Measurements from ENCODE around the gene CLIP1.

CLIP1 gene

DNA sequence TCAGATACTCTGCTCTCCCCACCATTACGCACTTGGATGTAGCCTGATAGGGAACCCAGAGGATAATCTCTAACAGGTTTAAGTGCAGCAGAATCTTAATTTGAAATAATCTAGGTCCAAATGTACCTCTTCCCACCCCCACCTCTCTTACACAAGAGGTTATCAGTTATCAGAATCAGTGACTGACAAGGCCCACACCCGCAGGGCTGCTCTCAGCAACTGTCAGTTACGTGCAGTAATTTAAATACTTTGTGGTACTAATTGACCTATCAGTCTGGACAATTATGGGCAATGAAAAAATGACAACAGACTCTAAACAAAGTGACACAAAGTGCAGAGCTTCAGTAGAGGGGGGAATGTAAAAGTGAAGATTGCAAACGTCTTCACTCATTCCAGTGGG, 74.0 kb downstream of the CLIP1 start:
- DNase-seq (ENCODE audit: low spot score in 2 of 2) (no peak), ATAC-seq (ENCODE audit: low read depth) (no peak)
- no peak overlapping the region for H3K27ac Mint-ChIP-seq
- peaks cover 14% of the 10 kb centered on the region for H3K36me3 Mint-ChIP-seq
- no peak overlapping the region for H3K4me3 Mint-ChIP-seq
- no peaks in the 10 kb centered on the region for H3K9me3 Mint-ChIP-seq
- no peaks in the 10 kb centered on the region for H3K27me3 Mint-ChIP-seq
- H3K4me1 Mint-ChIP-seq, result no peaks in the 10 kb centered on the region

GRCh38 chr12:122346054-122346453, 76.4 kb downstream of the CLIP1 start:
- DNase-seq (ENCODE audit: low spot score in 2 of 2), result no peak

GRCh38 chr12:122345042-122345441, 77.4 kb downstream of the CLIP1 start:
- no peak overlapping the region for H3K27ac Mint-ChIP-seq
- H3K9me3 Mint-ChIP-seq, result no peaks in the 10 kb centered on the region
- no peak overlapping the region for H3K4me3 Mint-ChIP-seq
- ATAC-seq (ENCODE audit: low read depth) (no peak), DNase-seq (ENCODE audit: low spot score in 2 of 2) (no peak)
- H3K36me3 Mint-ChIP-seq, result peaks cover 13% of the 10 kb centered on the region
- H3K27me3 Mint-ChIP-seq, result no peaks in the 10 kb centered on the region
- H3K4me1 Mint-ChIP-seq, result no peaks in the 10 kb centered on the region

More at GRCh38 chr12:122346054-122346453, 76.4 kb downstream of the CLIP1 start:
- Mint-ChIP-seq H3K36me3 (peaks cover 10% of the 10 kb centered on the region), H3K27me3 (no peaks in the 10 kb centered on the region), H3K9me3 (no peaks in the 10 kb centered on the region), H3K4me3 (no peak overlapping the region), H3K27ac (no peak overlapping the region), H3K4me1 (no peaks in the 10 kb centered on the region)
- no peak for ATAC-seq (ENCODE audit: low read depth)

DNA sequence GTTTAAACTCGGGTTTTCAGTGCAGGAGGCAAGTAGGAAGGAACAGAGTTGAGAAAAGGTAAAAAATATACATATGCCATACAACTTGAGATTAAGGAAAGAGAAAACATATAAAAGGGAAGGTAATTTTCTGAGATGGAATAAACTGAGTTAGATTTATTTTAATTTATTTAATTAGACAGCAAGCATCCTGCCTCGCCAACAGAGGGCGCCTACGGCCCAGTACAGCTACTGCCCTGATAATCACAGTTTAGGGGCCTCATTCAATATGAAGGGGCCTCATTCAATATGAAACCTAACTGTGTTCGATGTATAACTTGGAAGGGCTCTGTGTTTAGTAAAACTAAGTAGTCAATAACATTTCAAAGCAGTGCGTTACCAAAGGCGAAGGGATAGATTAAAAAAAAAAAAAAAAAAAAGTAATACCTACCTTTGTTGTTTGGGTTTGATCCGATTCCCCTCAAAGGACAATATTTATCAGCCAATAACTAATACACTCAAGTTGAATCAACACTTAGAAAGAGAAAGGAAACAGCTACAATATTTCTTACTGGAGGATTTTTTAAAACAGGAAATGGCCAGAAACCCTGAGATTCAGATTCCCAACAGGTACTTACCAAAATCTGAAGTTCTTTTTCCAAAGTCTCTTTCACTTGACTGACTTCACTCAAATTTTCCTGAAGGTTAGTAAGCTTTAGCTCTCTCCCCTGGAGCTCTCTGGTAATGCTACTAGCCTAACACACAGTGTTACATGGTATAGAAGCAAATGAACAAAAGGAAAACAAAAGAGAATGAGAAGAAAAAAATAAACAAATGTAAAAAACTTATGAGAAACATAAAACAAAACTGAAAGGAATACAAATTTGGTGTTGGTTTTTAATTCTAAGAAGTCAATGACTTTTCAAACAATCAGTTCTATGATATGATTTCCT, 86.2 kb downstream of the CLIP1 start:
- H3K27me3 Mint-ChIP-seq, result no peaks in the 10 kb centered on the region
- H3K36me3 Mint-ChIP-seq, result peaks cover 21% of the 10 kb centered on the region
- H3K9me3 Mint-ChIP-seq, result no peaks in the 10 kb centered on the region
- peak overlapping the region; percentile 25 for H3K27ac Mint-ChIP-seq
- no peak overlapping the region for H3K4me3 Mint-ChIP-seq
- DNase-seq (ENCODE audit: low spot score in 2 of 2) (peak; percentile 4 to 28), ATAC-seq (ENCODE audit: low read depth) (no peak)
- H3K4me1 Mint-ChIP-seq, result no peaks in the 10 kb centered on the region

DNA sequence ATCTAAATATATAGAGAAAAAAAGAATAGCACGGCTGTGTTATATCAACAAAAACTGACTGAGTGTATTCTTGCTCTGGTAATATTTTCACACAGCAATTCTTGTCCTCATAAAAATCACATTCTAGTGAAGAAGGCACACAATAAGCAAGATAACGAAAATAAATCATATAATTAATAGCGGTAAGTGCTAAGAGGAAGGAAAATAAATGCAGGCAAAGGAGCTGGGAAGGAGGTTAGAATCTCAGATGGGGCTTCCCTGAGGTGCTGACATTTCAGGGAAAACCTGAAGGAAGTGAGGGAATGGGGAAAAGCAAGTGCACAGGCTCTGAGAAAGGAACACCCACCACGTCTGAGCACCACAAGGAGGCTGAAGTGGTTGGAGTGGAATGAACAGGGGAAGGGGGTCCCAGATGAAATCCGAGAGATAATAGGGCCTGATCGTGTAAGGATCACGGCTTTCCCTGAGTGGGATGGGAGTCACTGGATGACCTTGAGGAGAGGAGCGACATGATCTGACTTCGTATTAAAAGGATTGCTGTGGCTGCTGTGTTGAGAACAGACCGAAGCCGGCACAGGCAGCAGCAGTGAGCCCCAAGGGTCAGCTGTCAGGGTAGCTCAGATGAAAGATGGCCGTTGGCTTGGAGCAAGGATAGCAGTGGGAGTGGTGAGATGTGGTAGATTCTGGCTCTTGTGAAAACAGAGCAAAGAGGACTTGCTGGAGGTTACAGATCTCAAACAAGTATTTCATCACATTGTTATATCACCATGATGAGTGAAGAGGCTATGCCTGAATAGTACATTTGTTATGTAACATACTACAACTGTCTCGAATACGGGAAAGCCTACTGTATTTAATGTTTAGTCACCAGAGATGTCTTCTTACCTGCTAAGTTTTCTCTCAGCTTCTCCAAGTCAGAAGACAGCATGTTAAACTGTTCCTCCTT, 89.1 kb downstream of the CLIP1 start:
- H3K9me3 Mint-ChIP-seq, result no peaks in the 10 kb centered on the region
- H3K4me3 Mint-ChIP-seq, result no peak overlapping the region
- no peaks in the 10 kb centered on the region for H3K4me1 Mint-ChIP-seq
- no peaks in the 10 kb centered on the region for H3K27me3 Mint-ChIP-seq
- DNase-seq (ENCODE audit: low spot score in 2 of 2), result no peak
- no peak overlapping the region for H3K27ac Mint-ChIP-seq
- ATAC-seq (ENCODE audit: low read depth), result no peak
- H3K36me3 Mint-ChIP-seq, result peaks cover 19% of the 10 kb centered on the region

GRCh38 chr12:122327494-122328385, 94.7 kb downstream of the CLIP1 start:
- H3K36me3 Mint-ChIP-seq, result peaks cover 20% of the 10 kb centered on the region
- ATAC-seq (ENCODE audit: low read depth) (no peak), DNase-seq (ENCODE audit: low spot score in 2 of 2) (no peak)
- H3K4me3 Mint-ChIP-seq, result no peak overlapping the region
- no peaks in the 10 kb centered on the region for H3K9me3 Mint-ChIP-seq
- H3K27me3 Mint-ChIP-seq, result no peaks in the 10 kb centered on the region
- H3K4me1 Mint-ChIP-seq, result peaks cover 2% of the 10 kb centered on the region
- peak overlapping the region; percentile 29 for H3K27ac Mint-ChIP-seq

DNA sequence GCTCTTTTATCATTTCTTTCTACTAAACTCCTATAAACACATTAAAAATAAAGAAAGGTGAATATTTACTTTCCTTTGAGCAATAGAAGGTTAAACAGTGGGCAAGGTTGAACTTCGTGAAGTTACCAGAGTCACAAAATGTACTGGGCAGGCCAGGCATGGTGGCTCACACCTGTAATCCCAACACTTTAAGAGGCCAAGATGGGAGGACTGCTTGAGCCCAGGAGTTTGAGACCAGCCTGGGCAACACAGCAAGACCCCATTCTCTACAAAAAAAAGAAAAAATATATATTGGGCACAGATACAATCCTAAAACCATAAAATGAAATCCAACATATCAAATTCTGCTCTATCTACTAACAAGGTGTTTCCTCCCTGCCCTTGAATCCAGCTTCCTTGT, 95.5 kb downstream of the CLIP1 start:
- Mint-ChIP-seq H3K36me3 (peaks cover 26% of the 10 kb centered on the region), H3K9me3 (no peaks in the 10 kb centered on the region), H3K4me3 (no peak overlapping the region), H3K4me1 (peaks cover 2% of the 10 kb centered on the region), H3K27me3 (no peaks in the 10 kb centered on the region), H3K27ac (no peak overlapping the region)
- DNase-seq (ENCODE audit: low spot score in 2 of 2) (no peak), ATAC-seq (ENCODE audit: low read depth) (no peak)

DNA sequence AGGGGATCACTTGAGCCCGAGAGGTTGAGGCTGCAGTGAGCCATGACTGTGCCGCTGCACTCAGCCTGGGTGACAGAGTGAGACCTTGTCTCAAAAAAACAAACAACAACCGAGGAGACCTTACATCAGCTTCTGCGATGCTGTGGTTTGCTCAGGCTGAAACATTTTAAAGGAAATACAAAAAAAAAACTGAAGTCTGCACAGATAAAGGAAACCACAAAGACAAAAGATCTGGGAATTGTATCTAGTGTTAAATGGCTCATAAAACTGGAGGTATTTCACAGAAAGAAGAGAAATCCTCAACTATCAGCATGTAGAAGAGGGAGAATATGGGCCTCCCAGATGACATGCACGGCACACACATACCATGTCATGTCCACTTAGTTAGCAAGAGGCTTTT, 95.9 kb downstream of the CLIP1 start:
- ATAC-seq (ENCODE audit: low read depth) (no peak), DNase-seq (ENCODE audit: low spot score in 2 of 2) (no peak)
- Mint-ChIP-seq H3K27ac (no peak overlapping the region), H3K4me1 (peaks cover 2% of the 10 kb centered on the region), H3K4me3 (no peak overlapping the region), H3K36me3 (peaks cover 26% of the 10 kb centered on the region), H3K27me3 (no peaks in the 10 kb centered on the region), H3K9me3 (no peaks in the 10 kb centered on the region)

DNA sequence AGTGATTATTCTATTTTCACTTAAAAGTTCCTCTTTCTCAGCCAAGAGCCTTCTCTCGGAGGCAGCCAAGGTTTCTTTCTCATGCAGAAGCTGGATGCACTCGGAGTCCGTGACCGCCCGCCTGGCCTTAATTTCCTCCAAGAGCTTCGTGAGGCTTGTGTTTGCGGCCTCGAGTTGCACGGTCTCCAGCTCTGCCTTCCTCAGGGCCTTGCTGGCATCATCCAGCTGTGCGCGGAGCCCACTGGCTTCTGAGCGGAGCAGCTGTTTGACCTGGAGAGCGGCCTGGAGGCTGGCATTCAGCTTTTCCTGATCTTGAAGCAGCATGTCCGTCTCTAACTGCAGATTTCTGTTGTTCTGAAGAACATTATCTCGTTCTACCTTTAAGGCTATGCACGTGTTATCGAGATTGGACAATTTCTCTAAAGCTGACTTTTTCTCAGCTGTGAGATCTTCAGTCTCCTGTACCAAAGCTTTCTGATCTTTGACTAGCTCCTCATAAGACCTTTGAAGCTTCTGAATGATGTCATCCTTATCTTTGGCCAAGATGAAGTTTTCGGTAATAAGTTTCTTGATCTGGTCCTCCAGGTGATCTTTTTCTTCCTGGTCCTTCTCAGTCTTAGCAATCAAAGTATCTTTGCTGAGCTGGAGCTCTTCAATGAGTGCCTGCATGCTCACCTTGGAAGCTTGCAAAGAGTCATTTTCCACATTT, 99.0 kb downstream of the CLIP1 start:
- Mint-ChIP-seq H3K36me3 (peaks cover 29% of the 10 kb centered on the region), H3K27ac (no peak overlapping the region), H3K27me3 (no peaks in the 10 kb centered on the region), H3K4me3 (no peak overlapping the region), H3K4me1 (peaks cover 2% of the 10 kb centered on the region), H3K9me3 (no peaks in the 10 kb centered on the region)
- no peak for ATAC-seq (ENCODE audit: low read depth)
- no peak for DNase-seq (ENCODE audit: low spot score in 2 of 2)

GRCh38 chr12:122322501-122322900, 100.0 kb downstream of the CLIP1 start:
- H3K27ac Mint-ChIP-seq, result no peak overlapping the region

GRCh38 chr12:122318607-122319605, 103.6 kb downstream of the CLIP1 start:
- Mint-ChIP-seq H3K27ac (no peak overlapping the region), H3K27me3 (no peaks in the 10 kb centered on the region), H3K36me3 (peaks cover 39% of the 10 kb centered on the region), H3K4me3 (no peak overlapping the region), H3K9me3 (no peaks in the 10 kb centered on the region), H3K4me1 (no peaks in the 10 kb centered on the region)
- no peak for DNase-seq (ENCODE audit: low spot score in 2 of 2)
- ATAC-seq (ENCODE audit: low read depth), result no peak

More at GRCh38 chr12:122322501-122322900, 100.0 kb downstream of the CLIP1 start:
- Mint-ChIP-seq H3K4me3 (no peak overlapping the region), H3K4me1 (peaks cover 2% of the 10 kb centered on the region), H3K9me3 (no peaks in the 10 kb centered on the region), H3K27me3 (no peaks in the 10 kb centered on the region), H3K36me3 (peaks cover 29% of the 10 kb centered on the region)
- DNase-seq (ENCODE audit: low spot score in 2 of 2) (no peak), ATAC-seq (ENCODE audit: low read depth) (no peak)

GRCh38 chr12:122312926-122313325, 109.5 kb downstream of the CLIP1 start:
- Mint-ChIP-seq H3K4me3 (no peak overlapping the region), H3K4me1 (no peaks in the 10 kb centered on the region), H3K27ac (no peak overlapping the region), H3K9me3 (no peaks in the 10 kb centered on the region), H3K27me3 (no peaks in the 10 kb centered on the region), H3K36me3 (peaks cover 35% of the 10 kb centered on the region)
- no peak for DNase-seq (ENCODE audit: low spot score in 2 of 2)
- no peak for ATAC-seq (ENCODE audit: low read depth)

Data from memory B cell (primary cell).